Pancreas (tissue), 10 donors: ENCODE measurements around the gene ARRDC5. TPM values are rescaled to one million over a fixed set of nuclear protein-coding genes. Genes with fewer than 3 reads are reported as not detected.
"Not testable (repeated sequence)": the region's sequence is repeated elsewhere in the genome, so short reads cannot be mapped to it uniquely, and the experiment has no call there.

Experiments
- ATAC-seq, 4 donors: fragments of 200-7000 bp; cut with Tn5 transposase; one replicate each; pipeline versions ENCODE4 v1.8.0 to v1.9.1; 2020; ENCODE audit warnings: mild to moderate bottlenecking in 4 of 4, moderate library complexity in 4 of 4
- DNase-seq, 6 donors: peaks; one replicate each; pipeline ENCODE4 v3.0.0-alpha.2; 2020
- FAIRE-seq: peaks from 2 replicates; lab custom pipeline; 2012; peaks lifted over from hg19 to GRCh38; lab: Jason Lieb, UNC
- H3K27ac ChIP-seq, 4 donors: fragments of 200-600 bp; sonication (generic); 1 replicate in 3 of 4; 2 replicates in 1 of 4; pipeline versions ENCODE4 v1.5.0 to v1.8.0; 2020
- H3K27me3 ChIP-seq, 4 donors: fragments of 200-600 bp; one replicate each; pipeline ENCODE4 v1.8.0; 2021
- H3K36me3 ChIP-seq, 3 donors: fragments of 200-600 bp; sonication (generic) in 1 of 3; one replicate each; pipeline versions ENCODE4 v1.5.0 to v1.8.0; 2020 to 2021
- H3K4me1 ChIP-seq, 3 donors: fragments of 200-600 bp; one replicate each; pipeline ENCODE4 v1.8.0; 2021
- H3K4me3 ChIP-seq, 4 donors: fragments of 200-600 bp; sonication (generic) in 2 of 4; one replicate each; pipeline versions ENCODE4 v1.5.0 to v1.8.0; 2020 to 2021
- H3K9me3 ChIP-seq, 4 donors: fragments of 200-600 bp; one replicate each; pipeline ENCODE4 v1.8.0; 2021
- CTCF ChIP-seq, 4 donors: fragments of 200-600 bp; sonication (generic) in 3 of 4; IDR thresholded peaks; one replicate each; pipeline versions ENCODE4 v1.5.0 to v1.8.0; 2021; ENCODE audit warnings: antibody characterized with exemption in 4 of 4
- WGBS, 2 donors: extraction: QIAGEN DNeasy Blood & Tissue Kit; methylation state at CpG; one replicate each; pipeline ENCODE4 v1.1.7; 2013; 5-methylcytosine and 5-hydroxymethylcytosine counted together
- intact Hi-C, 3 donors: fragments of 100-400 bp; cut with DNase I; formaldehyde crosslinking; loops; one replicate each; pipeline versions ENCODE4 v1.11.1 to v1.14.2; 2022
- polyA plus RNA-seq, 2 donors: library from polyadenylated mRNA; stranded (reverse); fragments of 200-250 nt; gene quantifications; one replicate each; pipeline ENCODE4 v1.2.3, GENCODE V29; 2013
- total RNA-seq, 6 donors: library from RNA; stranded (reverse); fragmentation: NEBNext Ultra II Directional in 4 of 6; extraction: Animal tissue kit (Norgen Biotek cat#: 25700) in 4 of 6; gene quantifications; one replicate each; pipeline versions ENCODE4 v1.2.1 to v1.2.4, GENCODE V29; 2021 to 2023
- donor health status: healthy with polysubstance abuse.
- donor health status: DM: no; HTN: no; CAD: no; lungs with moderate emphysema.
- donor health status: DM: no; HTN: no; CAD: no.
- donor health status: control.
- donor health status: control.
- donor health status: Bipolar disorder and iron deficiency.
- donor health status: DM: yes; HTN: yes; CAD: no.
- donor health status: DM: no; HTN: no; CAD: no.
- donor health status: DM: no; HTN: no; CAD: no.
- donor health status: DM: yes; HTN: yes; CAD: no.

ARRDC5 gene
- total and polyA plus RNA-seq, 8 donors, result 0.09 to 0.15 (median 0.13) TPM; not detected in 4

- Histone ChIP-seq H3K36me3 (no peaks in the 10 kb centered on the region), H3K27ac (no peak overlapping the region), H3K4me3 (no peak overlapping the region), H3K9me3 (no peaks in the 10 kb centered on the region), H3K27me3 (no peaks in the 10 kb centered on the region), H3K4me1 (peaks cover 0 to 11% (median 9%) of the 10 kb centered on the region in 3 donors)
- DNase-seq (no peak), ATAC-seq (no peak), FAIRE-seq (no peak)
- no peak for TF ChIP-seq CTCF (IDR thresholded peaks at IDR 0.05)
- whole genome bisulfite sequencing, 2 donors, result 76 to 77% methylated on average over 5 of the region's 5 CpGs
- intact Hi-C loops, result no loop called here
These were observed 5.7 kb upstream of the ARRDC5 start for GRCh38 chr19:4908360-4908759.

- no peak for TF ChIP-seq CTCF (IDR thresholded peaks at IDR 0.05)
- no peak for DNase-seq
- FAIRE-seq, result no peak
- WGBS, 2 donors, result 73 to 83% methylated on average over 8 of the region's 8 CpGs
- intact Hi-C loops, result no loop called here
- H3K27ac ChIP-seq, result no peak overlapping the region
- no peaks in the 10 kb centered on the region for H3K9me3 ChIP-seq
- H3K27me3 ChIP-seq, result no peaks in the 10 kb centered on the region
- ATAC-seq, result no peak
- peaks cover 0 to 9% (median 9%) of the 10 kb centered on the region in 3 donors for H3K4me1 ChIP-seq
- H3K4me3 ChIP-seq, result no peak overlapping the region
- no peaks in the 10 kb centered on the region for H3K36me3 ChIP-seq
These were observed 4.3 kb upstream of the ARRDC5 start for GRCh38 chr19:4906963-4907362.

- Histone ChIP-seq H3K27ac (no peak overlapping the region), H3K9me3 (no peaks in the 10 kb centered on the region), H3K4me3 (no peak overlapping the region), H3K4me1 (peaks cover 0 to 5% (median 0%) of the 10 kb centered on the region in 3 donors), H3K36me3 (no peaks in the 10 kb centered on the region), H3K27me3 (no peaks in the 10 kb centered on the region)
- TF ChIP-seq CTCF (IDR thresholded peaks at IDR 0.05), result no peak
- ATAC-seq (no peak), DNase-seq (no peak), FAIRE-seq (no peak)
- intact Hi-C loops, result no loop called here
- 57 to 77% methylated on average over 3 of the region's 3 CpGs for WGBS, 2 donors
These were observed 1.8 kb upstream of the ARRDC5 start for GRCh38 chr19:4904481-4904880.

GRCh38 chr19:4900879-4901278, 1.8 kb downstream of the ARRDC5 start:
- H3K36me3 ChIP-seq, H3K27ac ChIP-seq, H3K9me3 ChIP-seq, H3K4me3 ChIP-seq, H3K4me1 ChIP-seq, intact Hi-C loops, H3K27me3 ChIP-seq, DNase-seq, ATAC-seq, FAIRE-seq: not testable (repeated sequence)
- WGBS, 2 donors, result 75 to 82% methylated on average over 13 of the region's 13 CpGs

GRCh38 chr19:4897146-4897545, 5.5 kb downstream of the ARRDC5 start:
- intact Hi-C loops, result no loop called here
- WGBS, 2 donors, result 93 to 98% methylated on average over 7 of the region's 7 CpGs
- Histone ChIP-seq H3K9me3 (no peaks in the 10 kb centered on the region), H3K27ac (no peak overlapping the region), H3K27me3 (no peaks in the 10 kb centered on the region), H3K4me1 (peaks cover 0 to 10% (median 0%) of the 10 kb centered on the region in 3 donors), H3K4me3 (no peak overlapping the region), H3K36me3 (no peaks in the 10 kb centered on the region)
- no peak for FAIRE-seq
- DNase-seq, result no peak
- no peak for ATAC-seq
- no peak for TF ChIP-seq CTCF (IDR thresholded peaks at IDR 0.05)
